T47D (cell line): ENCODE measurements around the gene AHDC1.
"Not testable (repeated sequence)": the region's sequence is repeated elsewhere in the genome, so short reads cannot be mapped to it uniquely, and the experiment has no call there.

Experiments used
- DNase-seq, 2 experiments: peaks; one replicate each; pipeline versions ENCODE4 v3.0.0 to v3.0.0-alpha.2; 2011 to 2012; ENCODE audit warnings: low read depth in 1 of 2, low spot score in 1 of 2
- JUND ChIP-seq: IDR thresholded peaks from 2 replicates; pipeline ENCODE4 v1.6.1; 2012; ENCODE audit warnings: low read depth
- in situ Hi-C: cut with HindIII; loops from 2 replicates; pipeline ENCODE4 v1.10.0; 2016; ENCODE audit warnings: low sequenced_read_pairs, low pct_unique_long_range_greater_than_20kb

AHDC1 gene

GRCh38 chr1:27554759-27555699 lies 48.9 kb downstream of the AHDC1 start:
- in situ Hi-C loops: no loop called here
- TF ChIP-seq JUND: no peak
- DNase-seq: no peak

GRCh38 chr1:27554293-27554692 lies 49.7 kb downstream of the AHDC1 start:
- TF ChIP-seq JUND: no peak
- in situ Hi-C loops: no loop called here
- no peak for DNase-seq

- in situ Hi-C loops, DNase-seq: not testable (repeated sequence)
Observed at GRCh38 chr1:27553823-27554222, 50.1 kb downstream of the AHDC1 start.

- TF ChIP-seq JUND: no peak
- in situ Hi-C loops: no loop called here
- DNase-seq: no peak
Observed at GRCh38 chr1:27552911-27553420, 51.0 kb downstream of the AHDC1 start.

GRCh38 chr1:27551953-27552312 lies 52.0 kb downstream of the AHDC1 start:
- DNase-seq: no peak
- no peak for TF ChIP-seq JUND
- in situ Hi-C loops: no loop called here

GRCh38 chr1:27551170-27551952 lies 52.6 kb downstream of the AHDC1 start:
- no peak for TF ChIP-seq JUND
- DNase-seq: no peak
- in situ Hi-C loops: no loop called here

GRCh38 chr1:27550510-27551169 lies 53.3 kb downstream of the AHDC1 start:
- in situ Hi-C loops: no loop called here
- no peak for TF ChIP-seq JUND
- DNase-seq: no peak

- DNase-seq: no peak
- TF ChIP-seq JUND: no peak
- in situ Hi-C loops: no loop called here
Observed at GRCh38 chr1:27549807-27550408, 54.0 kb downstream of the AHDC1 start.

- in situ Hi-C loops: no loop called here
- DNase-seq: no peak
- no peak for TF ChIP-seq JUND
Observed at GRCh38 chr1:27548858-27549719, 54.9 kb downstream of the AHDC1 start.

GRCh38 chr1:27548136-27548853 lies 55.6 kb downstream of the AHDC1 start:
- in situ Hi-C loops: no loop called here
- no peak for TF ChIP-seq JUND
- DNase-seq: no peak
